ENCODE data around the gene GALNT16. TPM values are rescaled to one million over a fixed set of nuclear protein-coding genes. Genes with fewer than 3 reads are reported as not detected.

The GALNT16 gene
- total RNA-seq, 1 experiment from 2014 or later, result 4.0 TPM

GRCh38 chr14:69261761-69262331 lies 1.9 kb downstream of the GALNT16 start:
- H3K4me3 Mint-ChIP-seq (ENCODE audit: low read depth, unreplicated experiment), result peak overlapping the region; percentile 77
- no peak for TF ChIP-seq CTCF (IDR thresholded peaks at IDR 0.05; ENCODE audit: unreplicated experiment)
- H3K27me3 Mint-ChIP-seq (ENCODE audit: unreplicated experiment), result peaks cover 75% of the 10 kb centered on the region
- no peaks in the 10 kb centered on the region for H3K4me1 Mint-ChIP-seq (ENCODE audit: low read depth, unreplicated experiment)
- DNase-seq, result no peak
- H3K36me3 Mint-ChIP-seq (ENCODE audit: insufficient read depth, unreplicated experiment), result peaks cover 17% of the 10 kb centered on the region
- H3K27ac Mint-ChIP-seq (ENCODE audit: unreplicated experiment), result no peak overlapping the region
- CTCF ChIA-PET, result interaction anchor here (0.5 to 2.0 kb wide), 6 partner anchors 85 to 198 kb away, joined by 3 to 12 read pairs (median 4); no protein-coding TSS in a partner anchor
- no peaks in the 10 kb centered on the region for H3K9me3 Mint-ChIP-seq (ENCODE audit: low read depth, unreplicated experiment)
- BruUV-seq (replicated peaks), result no TSS peak
- intact Hi-C loops (cut with micrococcal nuclease; ENCODE audit: unreplicated experiment), result loop anchor here (5.0 kb wide), 2 partner anchors 140 to 200 kb away; no protein-coding TSS in a partner anchor

GRCh38 chr14:69262516-69262915 lies 2.6 kb downstream of the GALNT16 start:
- Mint-ChIP-seq H3K4me1 (ENCODE audit: low read depth, unreplicated experiment) (no peaks in the 10 kb centered on the region), H3K27ac (ENCODE audit: unreplicated experiment) (no peak overlapping the region), H3K27me3 (ENCODE audit: unreplicated experiment) (peaks cover 75% of the 10 kb centered on the region), H3K36me3 (ENCODE audit: insufficient read depth, unreplicated experiment) (peaks cover 17% of the 10 kb centered on the region), H3K4me3 (ENCODE audit: low read depth, unreplicated experiment) (no peak overlapping the region), H3K9me3 (ENCODE audit: low read depth, unreplicated experiment) (no peaks in the 10 kb centered on the region)
- no peak for DNase-seq
- no peak for TF ChIP-seq CTCF (IDR thresholded peaks at IDR 0.05; ENCODE audit: unreplicated experiment)
- BruUV-seq (replicated peaks), result no TSS peak
- intact Hi-C loops (cut with micrococcal nuclease; ENCODE audit: unreplicated experiment), result loop anchor here (5.0 kb wide), 2 partner anchors 140 to 200 kb away; no protein-coding TSS in a partner anchor
- CTCF ChIA-PET, result interaction anchor here (0.5 to 0.9 kb wide), 3 partner anchors 59 to 148 kb away, joined by 3 to 4 read pairs (median 3); no protein-coding TSS in a partner anchor

- no peak for DNase-seq
- Mint-ChIP-seq H3K4me3 (ENCODE audit: low read depth, unreplicated experiment) (no peak overlapping the region), H3K9me3 (ENCODE audit: low read depth, unreplicated experiment) (no peaks in the 10 kb centered on the region), H3K36me3 (ENCODE audit: insufficient read depth, unreplicated experiment) (peaks cover 17% of the 10 kb centered on the region), H3K27ac (ENCODE audit: unreplicated experiment) (no peak overlapping the region), H3K27me3 (ENCODE audit: unreplicated experiment) (peaks cover 67% of the 10 kb centered on the region), H3K4me1 (ENCODE audit: low read depth, unreplicated experiment) (no peaks in the 10 kb centered on the region)
- intact Hi-C loops (cut with micrococcal nuclease; ENCODE audit: unreplicated experiment), result loop anchor here (5.0 kb wide), 2 partner anchors 139 to 199 kb away; no protein-coding TSS in a partner anchor
- CTCF ChIA-PET, result interaction anchor here (0.6 kb wide), 1 partner anchor 72 kb away, joined by 3 read pairs; the partner anchor contains the start of gene EXD2
- no TSS peak for BruUV-seq (replicated peaks)
- TF ChIP-seq CTCF (IDR thresholded peaks at IDR 0.05; ENCODE audit: unreplicated experiment), result no peak
These were observed 3.4 kb downstream of the GALNT16 start for GRCh38 chr14:69263364-69263763.

- intact Hi-C loops (cut with micrococcal nuclease; ENCODE audit: unreplicated experiment), result loop anchor here (5.0 kb wide), 2 partner anchors 139 to 199 kb away; no protein-coding TSS in a partner anchor
These were observed 3.8 kb downstream of the GALNT16 start for GRCh38 chr14:69263771-69264170.

More at GRCh38 chr14:69263771-69264170, 3.8 kb downstream of the GALNT16 start:
- Mint-ChIP-seq H3K27me3 (ENCODE audit: unreplicated experiment) (peaks cover 63% of the 10 kb centered on the region), H3K36me3 (ENCODE audit: insufficient read depth, unreplicated experiment) (peaks cover 17% of the 10 kb centered on the region), H3K4me3 (ENCODE audit: low read depth, unreplicated experiment) (no peak overlapping the region), H3K9me3 (ENCODE audit: low read depth, unreplicated experiment) (no peaks in the 10 kb centered on the region), H3K27ac (ENCODE audit: unreplicated experiment) (no peak overlapping the region), H3K4me1 (ENCODE audit: low read depth, unreplicated experiment) (no peaks in the 10 kb centered on the region)
- CTCF ChIA-PET, result no interaction called here
- no TSS peak for BruUV-seq (replicated peaks)
- no peak for TF ChIP-seq CTCF (IDR thresholded peaks at IDR 0.05; ENCODE audit: unreplicated experiment)
- DNase-seq, result no peak

Data from Calu3 (cell line).